Gastrocnemius medialis (tissue), 4 donors: ENCODE results near the gene TRIM44. TPM values are rescaled to one million over a fixed set of nuclear protein-coding genes. Genes with fewer than 3 reads are reported as not detected.

ENCODE experiments used
- ATAC-seq, 2 donors: fragments of 150-250 bp; one replicate each; pipeline ENCODE4 v1.9.1; 2016
- DNase-seq, 2 donors: peaks; one replicate each; pipeline ENCODE4 v3.0.0-alpha.2; 2019
- H3K27ac ChIP-seq, 4 donors: fragments of 200-600 bp; sonication (generic); 1 replicate in 1 of 4; 2 replicates in 3 of 4; pipeline ENCODE4 v1.5.1; 2016 to 2018; ENCODE audit warnings: mild to moderate bottlenecking in 2 of 4, moderate library complexity in 1 of 4
- H3K27me3 ChIP-seq, 3 donors: fragments of 200-600 bp; sonication (generic) in 2 of 3; 1 replicate in 1 of 3; 2 replicates in 2 of 3; pipeline versions ENCODE4 v1.5.1 to v1.6.0; 2016 to 2019; ENCODE audit warnings: mild to moderate bottlenecking in 1 of 3, moderate library complexity in 1 of 3
- H3K36me3 ChIP-seq, 2 donors: fragments of 200-600 bp; sonication (generic) in 1 of 2; one replicate each; pipeline ENCODE4 v1.5.1; 2017 to 2018
- H3K4me1 ChIP-seq, 2 donors: fragments of 200-600 bp; sonication (generic) in 1 of 2; one replicate each; pipeline ENCODE4 v1.5.1; 2016 to 2017; ENCODE audit warnings: mild to moderate bottlenecking in 2 of 2
- H3K4me3 ChIP-seq, 4 donors: fragments of 200-600 bp; sonication (generic) in 3 of 4; 1 replicate in 1 of 4; 2 replicates in 3 of 4; pipeline ENCODE4 v1.5.1; 2016 to 2019; ENCODE audit warnings: mild to moderate bottlenecking in 2 of 4
- H3K9me3 ChIP-seq, 3 donors: fragments of 200-600 bp; sonication (generic) in 2 of 3; 1 replicate in 1 of 3; 2 replicates in 2 of 3; pipeline ENCODE4 v1.5.1; 2016 to 2019
- CTCF ChIP-seq, 5 experiments: fragments of 450-650 bp in 3 of 5; fragments of 200-600 bp in 2 of 5; sonication (generic) in 2 of 5; IDR thresholded peaks in 4 of 5; conservative IDR thresholded peaks in 1 of 5; 1 replicate in 4 of 5; 2 replicates in 1 of 5; pipeline ENCODE4 v1.5.1; 2016 to 2019; ENCODE audit warnings: antibody characterized with exemption in 5 of 5, mild to moderate bottlenecking in 3 of 5, moderate library complexity in 3 of 5
- POLR2A ChIP-seq, 2 donors: fragments of 450-650 bp; IDR thresholded peaks; one replicate each; pipeline ENCODE4 v1.6.1; 2017; ENCODE audit warnings: antibody characterized with exemption in 2 of 2, mild to moderate bottlenecking in 2 of 2, moderate library complexity in 2 of 2
- in situ Hi-C, 4 donors: fragments of 200-750 bp; cut with MboI; loops; one replicate each; pipeline versions ENCODE4 v1.15.0 to v1.8.0; 2017; ENCODE audit warnings: low sequenced_read_pairs in 4 of 4
- intact Hi-C: fragments of 100-400 bp; cut with DNase I; formaldehyde crosslinking; loops from one replicate; pipeline ENCODE4 v1.15.1; 2023; ENCODE audit warnings: low total_unique reads
- total RNA-seq, 4 donors: library from RNA; depleted of rRNA; stranded (reverse); fragments of >200 nt; gene quantifications; one replicate each; pipeline versions ENCODE4 v1.1.0 to v1.2.3, GENCODE V29; 2016

The TRIM44 gene
- total RNA-seq, 4 donors from 2014 or later = 25.5 to 30.5 (median 26.2) TPM

- TF ChIP-seq POLR2A (IDR thresholded peaks at IDR 0.05) (no peak), CTCF (IDR thresholded peaks at IDR 0.05 in 4 of 5, conservative IDR thresholded peaks at IDR 0.05 in 1 of 5) (no peak)
- Histone ChIP-seq H3K4me3 (no peak overlapping the region), H3K4me1 (no peaks in the 10 kb centered on the region), H3K9me3 (no peaks in the 10 kb centered on the region), H3K36me3 (no peaks in the 10 kb centered on the region), H3K27ac (no peak overlapping the region), H3K27me3 (no peaks in the 10 kb centered on the region)
- in situ Hi-C loops (no loop called here), intact Hi-C loops (no loop called here)
- no peak for ATAC-seq
- no peak for DNase-seq
Observed at GRCh38 chr11:35742707-35743454, 80.3 kb downstream of the TRIM44 start.

GRCh38 chr11:35746356-35747153, 84.0 kb downstream of the TRIM44 start:
- intact Hi-C loops (no loop called here), in situ Hi-C loops (no loop called here)
- H3K4me1 ChIP-seq = peaks cover 9 to 10% of the 10 kb centered on the region in 2 donors
- H3K27me3 ChIP-seq = no peaks in the 10 kb centered on the region
- no peaks in the 10 kb centered on the region for H3K9me3 ChIP-seq
- no peaks in the 10 kb centered on the region for H3K36me3 ChIP-seq
- no peak overlapping the region for H3K27ac ChIP-seq
- no peak overlapping the region for H3K4me3 ChIP-seq
- no peak for TF ChIP-seq POLR2A (IDR thresholded peaks at IDR 0.05)
- no peak for TF ChIP-seq CTCF (IDR thresholded peaks at IDR 0.05 in 4 of 5, conservative IDR thresholded peaks at IDR 0.05 in 1 of 5)
- DNase-seq (no peak), ATAC-seq (no peak)

- in situ Hi-C loops = no loop called here
- intact Hi-C loops = no loop called here
- Histone ChIP-seq H3K27ac (no peak overlapping the region), H3K4me1 (peaks cover 9 to 15% of the 10 kb centered on the region in 2 donors), H3K4me3 (no peak overlapping the region), H3K9me3 (no peaks in the 10 kb centered on the region), H3K36me3 (no peaks in the 10 kb centered on the region), H3K27me3 (no peaks in the 10 kb centered on the region)
- DNase-seq = no peak
- ATAC-seq = no peak
- TF ChIP-seq CTCF (IDR thresholded peaks at IDR 0.05 in 4 of 5, conservative IDR thresholded peaks at IDR 0.05 in 1 of 5) (no peak), POLR2A (IDR thresholded peaks at IDR 0.05) (no peak)
Observed at GRCh38 chr11:35747668-35748067, 85.1 kb downstream of the TRIM44 start.

- no peak overlapping the region for H3K27ac ChIP-seq
- no peak for ATAC-seq
- H3K9me3 ChIP-seq = no peaks in the 10 kb centered on the region
- no peak overlapping the region for H3K4me3 ChIP-seq
- H3K27me3 ChIP-seq = no peaks in the 10 kb centered on the region
- DNase-seq = no peak
- intact Hi-C loops (no loop called here), in situ Hi-C loops (no loop called here)
- TF ChIP-seq CTCF (IDR thresholded peaks at IDR 0.05 in 4 of 5, conservative IDR thresholded peaks at IDR 0.05 in 1 of 5) (no peak), POLR2A (IDR thresholded peaks at IDR 0.05) (no peak)
- H3K36me3 ChIP-seq = no peaks in the 10 kb centered on the region
- H3K4me1 ChIP-seq = peaks cover 9 to 15% of the 10 kb centered on the region in 2 donors
Observed at GRCh38 chr11:35748644-35749043, 86.1 kb downstream of the TRIM44 start.
